CD1c-positive myeloid dendritic cell (primary cell): ENCODE measurements around the gene ODF2.
A peak's percentile ranks its signal among the peaks of the same experiment; 100 is the strongest.
"Not testable (repeated sequence)": the region's sequence is repeated elsewhere in the genome, so short reads cannot be mapped to it uniquely, and the experiment has no call there.

Experiments
- DNase-seq: peaks from one replicate; pipeline ENCODE4 v3.0.0-alpha.2; 2016; ENCODE audit errors: extremely low spot score

Gene ODF2

GRCh38 chr9:128482186-128482585, 26.4 kb downstream of the ODF2 start:
- no peak for DNase-seq

GRCh38 chr9:128484686-128485413, 29.0 kb downstream of the ODF2 start:
- no peak for DNase-seq

- no peak for DNase-seq
Observed at GRCh38 chr9:128485414-128485855, 29.6 kb downstream of the ODF2 start.

GRCh38 chr9:128486201-128486600, 30.4 kb downstream of the ODF2 start:
- no peak for DNase-seq

- DNase-seq, result no peak
Observed at GRCh38 chr9:128493424-128493823, 37.6 kb downstream of the ODF2 start.

- peak; percentile 64 for DNase-seq
Observed at GRCh38 chr9:128494108-128494745, 38.4 kb downstream of the ODF2 start.

- DNase-seq, result no peak
Observed at GRCh38 chr9:128494746-128495129, 38.9 kb downstream of the ODF2 start.

- no peak for DNase-seq
Observed at GRCh38 chr9:128495296-128495695, 39.5 kb downstream of the ODF2 start.

- DNase-seq, result no peak
Observed at GRCh38 chr9:128495804-128496417, 40.1 kb downstream of the ODF2 start.

- DNase-seq, result no peak
Observed at GRCh38 chr9:128497824-128498610, 42.2 kb downstream of the ODF2 start.

GRCh38 chr9:128498911-128499310, 43.1 kb downstream of the ODF2 start:
- no peak for DNase-seq

- no peak for DNase-seq
Observed at GRCh38 chr9:128499920-128500319, 44.1 kb downstream of the ODF2 start.

- DNase-seq, result not testable (repeated sequence)
Observed at GRCh38 chr9:128503415-128503825, 47.6 kb downstream of the ODF2 start.

GRCh38 chr9:128503870-128504269, 48.1 kb downstream of the ODF2 start:
- DNase-seq, result no peak

- peak; percentile 98 for DNase-seq
Observed at GRCh38 chr9:128504485-128505413, 48.9 kb downstream of the ODF2 start, which contains the start of gene GLE1. Gene GLE1, plus strand, starts transcription at chr9:128504719. Its CDS starts 87 bp downstream, at chr9:128504806.

- no peak for DNase-seq
Observed at GRCh38 chr9:128505414-128505765, 49.6 kb downstream of the ODF2 start.

- not testable (repeated sequence) for DNase-seq
Observed at GRCh38 chr9:128505906-128506305, 50.1 kb downstream of the ODF2 start.

- DNase-seq, result no peak
Observed at GRCh38 chr9:128512820-128513219, 57.0 kb downstream of the ODF2 start.

- no peak for DNase-seq
Observed at GRCh38 chr9:128521956-128522355, 66.2 kb downstream of the ODF2 start.

- DNase-seq, result no peak
Observed at GRCh38 chr9:128523199-128523925, 67.6 kb downstream of the ODF2 start.
